Loucy (cell line): ENCODE data around the gene CHN2.

Source experiments
- CTCF ChIP-seq: fragments of 200-600 bp; sonication (generic); conservative IDR thresholded peaks from 2 replicates; pipeline ENCODE4 v1.5.1; 2014; ENCODE audit warnings: mild to moderate bottlenecking, antibody characterized with exemption, low read length
- EZH2phosphoT487 ChIP-seq: fragments of 200-600 bp; IDR thresholded peaks from 2 replicates; pipeline ENCODE4 v1.6.1; 2018; ENCODE audit warnings: antibody characterized with exemption, mild to moderate bottlenecking, moderate library complexity, borderline replicate concordance

- peak; percentile 93 for TF ChIP-seq CTCF
- no peak for TF ChIP-seq EZH2phosphoT487
Observed at GRCh38 chr7:29189743-29190201, 4.8 kb upstream of the CHN2 start.
